Measurements from ENCODE around the gene SYVN1. TPM values are rescaled to one million over a fixed set of nuclear protein-coding genes. Genes with fewer than 3 reads are reported as not detected.

Gene SYVN1
- total and polyA plus RNA-seq, 12 donors = 22.2 to 34.0 (median 26.1) TPM

GRCh38 chr11:65112546-65113360 lies 21.6 kb downstream of the SYVN1 start:
- intact Hi-C loops (cut with DNase I) = loop anchor here in 4 of 10 donors (5.0 to 10.0 kb wide), 4 partner anchors 70 to 338 kb away; partner anchors contain the start of genes ARL2 (in 1 of the 4), CAPN1 (in 1 of the 4) and SF1 (in 1 of the 4)
- Histone ChIP-seq H3K36me3 (peaks cover 0 to 42% (median 26%) of the 10 kb centered on the region in 9 donors), H3K4me3 (peak overlapping the region; percentile 38 to 75 (median 59)), H3K27ac (peak overlapping the region; percentile 27 to 84 (median 74)), H3K4me1 (peaks cover 26 to 67% (median 54%) of the 10 kb centered on the region in 9 donors), H3K27me3 (peaks cover 0 to 10% (median 0%) of the 10 kb centered on the region in 7 donors), H3K9me3 (no peaks in the 10 kb centered on the region)
- ATAC-seq (peak; percentile 40 to 62 (median 51)), DNase-seq (peak; percentile 50 to 74)
- WGBS, 2 donors = 0 to 1% methylated on average over 51 to 57 of the region's 57 CpGs
- TF ChIP-seq, protein P1, sequence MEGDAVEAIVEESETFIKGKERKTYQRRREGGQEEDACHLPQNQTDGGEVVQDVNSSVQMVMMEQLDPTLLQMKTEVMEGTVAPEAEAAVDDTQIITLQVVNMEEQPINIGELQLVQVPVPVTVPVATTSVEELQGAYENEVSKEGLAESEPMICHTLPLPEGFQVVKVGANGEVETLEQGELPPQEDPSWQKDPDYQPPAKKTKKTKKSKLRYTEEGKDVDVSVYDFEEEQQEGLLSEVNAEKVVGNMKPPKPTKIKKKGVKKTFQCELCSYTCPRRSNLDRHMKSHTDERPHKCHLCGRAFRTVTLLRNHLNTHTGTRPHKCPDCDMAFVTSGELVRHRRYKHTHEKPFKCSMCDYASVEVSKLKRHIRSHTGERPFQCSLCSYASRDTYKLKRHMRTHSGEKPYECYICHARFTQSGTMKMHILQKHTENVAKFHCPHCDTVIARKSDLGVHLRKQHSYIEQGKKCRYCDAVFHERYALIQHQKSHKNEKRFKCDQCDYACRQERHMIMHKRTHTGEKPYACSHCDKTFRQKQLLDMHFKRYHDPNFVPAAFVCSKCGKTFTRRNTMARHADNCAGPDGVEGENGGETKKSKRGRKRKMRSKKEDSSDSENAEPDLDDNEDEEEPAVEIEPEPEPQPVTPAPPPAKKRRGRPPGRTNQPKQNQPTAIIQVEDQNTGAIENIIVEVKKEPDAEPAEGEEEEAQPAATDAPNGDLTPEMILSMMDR (IDR thresholded peaks at IDR 0.05) = peak; percentile 66 to 91 (median 86)

DNA sequence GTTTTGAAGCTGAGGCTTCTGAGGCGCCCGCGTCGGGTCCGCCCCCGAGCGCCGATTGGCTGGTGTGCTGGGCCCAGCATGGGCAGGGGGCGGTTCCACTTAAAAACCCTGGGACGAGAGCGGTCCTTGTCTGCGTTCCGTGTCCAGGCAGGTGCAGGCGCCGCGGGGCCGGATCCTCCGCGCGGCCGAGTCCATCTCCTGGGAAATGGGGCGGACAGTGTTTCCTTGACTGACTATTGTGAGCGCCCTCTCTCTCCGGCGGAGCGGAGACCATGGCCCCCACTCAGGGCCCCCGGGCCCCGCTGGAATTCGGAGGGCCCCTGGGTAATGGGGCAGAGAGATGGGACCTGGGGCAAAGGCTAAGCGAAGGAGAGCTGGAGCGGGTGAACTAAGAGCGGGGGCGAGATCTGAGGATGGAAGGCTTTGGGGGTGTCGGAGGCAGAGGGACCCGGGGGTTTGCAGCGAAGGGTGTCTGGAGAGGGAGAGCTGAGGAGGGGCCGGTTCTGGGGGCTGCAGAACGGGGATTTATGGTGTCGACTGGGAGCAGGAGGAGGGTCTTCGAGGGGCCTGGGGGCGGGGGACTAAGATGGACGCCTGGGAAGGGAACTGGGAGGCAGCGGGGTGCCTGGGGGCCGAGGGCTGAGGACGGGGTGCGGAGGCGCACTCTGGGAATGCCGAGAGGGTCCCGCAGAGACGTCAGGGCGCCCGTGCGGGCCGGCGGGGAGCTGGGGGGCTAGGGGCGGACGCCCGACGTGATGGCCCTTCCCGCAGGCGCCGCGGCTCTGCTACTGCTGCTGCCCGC lies 22.4 kb downstream of the SYVN1 start, which contains the start of gene TM7SF2:
Gene TM7SF2 (plus strand): TSS at position 129 of the 802 bp plus-strand sequence. CDS start 144 bp downstream, at position 273.
- TF ChIP-seq, protein P1 (IDR thresholded peaks at IDR 0.05) = no peak
- H3K27me3 ChIP-seq = peaks cover 0 to 10% (median 0%) of the 10 kb centered on the region in 7 donors
- H3K9me3 ChIP-seq = no peaks in the 10 kb centered on the region
- intact Hi-C loops (cut with DNase I) = loop anchor here in 5 of 10 donors (2.0 to 10.0 kb wide), 5 partner anchors 69 to 337 kb away; partner anchors contain the start of genes CAPN1 (in 2 of the 5), ARL2 (in 1 of the 5) and SF1 (in 1 of the 5)
- peak; percentile 96 for DNase-seq
- H3K36me3 ChIP-seq = peaks cover 0 to 46% (median 30%) of the 10 kb centered on the region in 9 donors
- peak; percentile 82 to 94 (median 92) for ATAC-seq
- WGBS, 2 donors = 0 to 1% methylated on average over 61 to 64 of the region's 64 CpGs
- H3K27ac ChIP-seq = peak within 1 kb of the TSS; percentile 27 to 84 (median 74)
- H3K4me3 ChIP-seq = peak within 1 kb of the TSS; percentile 38 to 75 (median 59)
- peaks cover 26 to 66% (median 50%) of the 10 kb centered on the region in 9 donors for H3K4me1 ChIP-seq

GRCh38 chr11:65111159-65111743 lies 23.1 kb downstream of the SYVN1 start:
- intact Hi-C loops (cut with DNase I) = loop anchor here in 5 of 10 donors (2.0 to 10.0 kb wide), 5 partner anchors 70 to 336 kb away; partner anchors contain the start of genes CAPN1 (in 2 of the 5), ARL2 (in 1 of the 5) and SF1 (in 1 of the 5)
- TF ChIP-seq, protein P1 (IDR thresholded peaks at IDR 0.05) = no peak
- WGBS, 2 donors = 63 to 65% methylated on average over 31 of the region's 31 CpGs
- H3K27me3 ChIP-seq = peaks cover 0 to 10% (median 0%) of the 10 kb centered on the region in 7 donors
- ATAC-seq = peak in 1 of 8 donors; percentile 2
- H3K4me1 ChIP-seq = peaks cover 21 to 59% (median 43%) of the 10 kb centered on the region in 9 donors
- H3K4me3 ChIP-seq = peak overlapping the region in 7 of 10 donors; percentile 50 to 75 (median 60)
- no peak for DNase-seq
- peaks cover 0 to 46% (median 30%) of the 10 kb centered on the region in 9 donors for H3K36me3 ChIP-seq
- H3K27ac ChIP-seq = peak overlapping the region in 6 of 10 donors; percentile 5 to 84 (median 80)
- no peaks in the 10 kb centered on the region for H3K9me3 ChIP-seq

Data from heart right ventricle (tissue), 16 donors.